HG03520 (cell line): ENCODE results near the gene CWH43.
"Not testable (repeated sequence)": the region's sequence is repeated elsewhere in the genome, so short reads cannot be mapped to it uniquely, and the experiment has no call there.

Experiments used
- ATAC-seq: cut with Tn5 transposase; IDR thresholded peaks from one replicate; pipeline ENCODE4 v1.9.1; 2021; ENCODE audit warnings: mild to moderate bottlenecking, moderate library complexity; ENCODE audit not compliant: unreplicated experiment

The CWH43 gene

DNA sequence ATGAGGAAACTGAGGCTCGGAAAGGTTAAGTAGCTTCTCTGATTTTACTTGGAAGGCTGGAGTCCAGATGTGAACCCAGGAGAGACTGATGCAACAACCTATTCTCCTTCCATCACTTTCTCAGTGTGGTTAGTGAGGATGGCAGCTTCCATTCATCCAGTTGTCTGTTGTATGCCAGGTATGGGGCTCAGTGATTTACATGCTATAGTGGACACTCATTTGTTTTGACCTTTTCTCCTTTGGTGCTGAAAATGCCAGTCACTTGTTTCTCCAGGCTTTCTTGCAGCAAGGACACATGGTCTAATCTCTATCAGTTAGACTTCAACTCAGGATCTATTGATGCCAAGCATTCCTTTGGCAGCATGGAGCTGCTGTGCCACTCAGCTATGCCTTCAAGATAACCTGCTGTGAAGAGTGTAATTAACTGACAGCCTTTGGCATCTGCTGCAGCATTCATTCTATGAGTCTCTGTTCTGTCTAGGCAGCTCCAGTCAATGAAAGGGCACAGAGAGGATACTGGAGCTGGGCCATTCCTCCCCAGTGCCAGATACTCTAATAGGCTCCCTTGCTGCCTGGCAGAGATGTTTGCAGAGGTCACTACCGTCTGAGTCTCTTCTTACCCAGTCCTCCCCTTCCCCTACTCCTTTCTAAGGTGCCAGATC lies 11.0 kb upstream of the CWH43 start:
- no peak for ATAC-seq

GRCh38 chr4:48976041-48976440 lies 10.0 kb upstream of the CWH43 start:
- ATAC-seq, result no peak

- ATAC-seq, result no peak
Measured at GRCh38 chr4:48979914-48980579, 6.0 kb upstream of the CWH43 start.

- ATAC-seq, result not testable (repeated sequence)
Measured at GRCh38 chr4:48984005-48984404, 2.1 kb upstream of the CWH43 start.

- ATAC-seq, result no peak
Measured at GRCh38 chr4:48985602-48985975, 486 bp upstream of the CWH43 start.

DNA sequence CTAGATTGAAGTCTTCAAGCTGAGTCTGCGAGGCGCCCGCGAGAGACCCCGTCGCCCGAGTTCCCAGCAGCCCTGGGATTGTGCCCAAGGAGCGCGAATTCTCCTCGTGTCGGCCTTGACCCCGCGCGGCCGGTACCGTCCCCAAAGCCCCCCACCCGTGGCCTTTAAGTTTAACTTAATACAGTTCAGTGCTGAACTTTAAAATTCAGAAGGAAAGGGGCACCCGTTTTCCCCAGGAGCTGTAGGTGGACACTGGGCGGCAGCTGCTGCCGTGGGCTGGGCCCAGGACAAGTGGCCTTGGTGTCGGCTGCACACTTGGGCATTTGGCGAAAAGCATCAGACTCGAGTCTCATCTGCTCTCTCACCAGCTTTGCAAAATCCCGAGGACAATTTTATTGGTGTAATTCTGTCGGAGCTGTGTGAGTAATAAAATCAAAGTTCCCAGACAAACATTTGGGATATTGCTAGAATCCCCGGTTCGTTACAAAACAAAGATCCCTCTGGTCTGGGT lies 634 bp downstream of the CWH43 start:
- ATAC-seq, result no peak

DNA sequence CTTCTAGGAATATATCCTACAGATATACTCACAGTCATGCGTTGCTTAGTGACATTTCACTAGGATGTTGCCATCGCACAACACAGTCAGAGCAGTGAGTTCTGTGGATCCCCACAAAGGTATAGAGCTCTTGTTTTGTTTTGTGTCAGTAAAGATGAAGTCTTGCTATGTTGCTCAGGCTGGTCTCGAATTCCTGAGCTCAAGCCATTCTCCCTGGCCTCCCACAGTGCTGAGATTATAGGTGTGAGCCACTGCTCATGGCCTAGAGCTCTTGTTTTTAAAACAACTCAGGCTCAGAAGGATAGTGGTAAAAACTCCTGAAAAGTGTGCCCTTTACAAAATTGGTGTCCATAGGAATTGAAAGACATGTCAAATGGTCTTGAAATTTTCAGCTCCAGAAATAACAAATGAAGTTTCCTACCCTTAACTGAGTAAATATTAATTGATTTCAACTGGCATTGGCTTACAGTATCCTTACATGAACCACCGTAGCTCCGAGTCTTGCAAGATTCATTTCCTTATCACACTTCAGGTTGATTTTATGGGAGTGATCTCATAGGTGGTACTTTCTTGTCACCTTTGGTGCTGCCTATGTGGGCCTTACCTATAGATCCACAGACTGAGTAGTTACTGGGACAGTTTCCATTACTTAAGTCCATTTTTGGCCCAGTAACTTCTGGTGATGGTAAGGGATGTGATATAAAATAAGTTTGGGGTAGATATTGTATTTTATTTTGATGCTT lies 3.6 kb downstream of the CWH43 start:
- ATAC-seq, result no peak

DNA sequence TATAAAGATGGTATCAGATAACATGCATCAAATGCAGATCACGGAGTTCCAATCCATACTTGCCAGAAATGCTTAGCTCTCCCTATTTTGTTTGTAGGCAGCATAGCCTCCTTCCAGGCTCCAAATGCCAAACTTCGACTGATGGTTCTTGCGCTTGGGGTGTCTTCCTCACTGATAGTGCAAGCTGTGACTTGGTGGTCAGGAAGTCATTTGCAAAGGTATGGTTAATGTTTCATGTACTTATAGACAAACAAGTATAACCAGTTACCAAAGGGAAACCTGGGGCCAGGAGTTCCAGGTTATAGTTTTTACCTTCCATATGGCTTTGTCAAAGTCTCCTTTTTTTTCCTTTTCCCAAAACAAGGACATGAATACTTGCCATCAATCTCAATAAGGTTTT lies 5.3 kb downstream of the CWH43 start:
- no peak for ATAC-seq

DNA sequence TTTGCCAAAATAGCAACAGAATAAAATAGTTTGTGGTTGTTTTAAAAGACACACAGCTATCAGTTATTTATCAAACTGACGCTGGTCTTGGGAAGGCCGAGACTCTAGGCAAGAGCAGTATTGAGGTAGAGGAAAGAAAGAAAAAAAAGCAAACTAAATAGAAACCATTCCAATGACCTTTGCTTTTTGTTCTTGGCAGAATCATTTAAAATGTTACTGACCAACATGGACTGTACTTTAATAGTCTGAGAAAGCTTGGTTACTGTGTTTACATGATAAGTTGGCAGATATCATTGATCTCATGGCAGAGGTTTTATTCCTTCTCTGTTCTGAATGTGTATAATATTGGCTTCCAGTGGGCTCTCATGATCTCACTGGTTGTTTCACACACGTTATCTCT lies 11.9 kb downstream of the CWH43 start:
- no peak for ATAC-seq

GRCh38 chr4:48998440-48998839 lies 12.4 kb downstream of the CWH43 start:
- no peak for ATAC-seq

- ATAC-seq, result no peak
Measured at GRCh38 chr4:49000806-49001205, 14.7 kb downstream of the CWH43 start.

DNA sequence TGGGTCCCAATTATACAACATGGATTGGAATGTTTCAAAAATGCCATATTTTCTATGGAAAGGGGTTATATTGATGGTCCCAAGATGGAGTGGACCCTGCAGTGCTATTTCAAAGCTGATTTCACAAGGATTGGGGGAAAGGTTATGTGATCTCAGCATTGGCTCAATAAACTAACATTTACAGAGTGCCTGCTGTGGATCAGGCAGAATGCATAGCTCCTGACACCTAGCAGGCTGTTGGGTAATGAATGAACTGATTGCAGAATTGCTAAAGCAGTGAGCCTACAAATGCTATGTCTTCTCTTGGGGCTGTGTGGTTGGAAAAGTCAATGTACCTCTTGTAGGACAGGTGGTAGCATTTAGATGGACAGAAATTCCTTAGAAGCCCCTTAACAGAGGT lies 16.9 kb downstream of the CWH43 start:
- ATAC-seq, result no peak

DNA sequence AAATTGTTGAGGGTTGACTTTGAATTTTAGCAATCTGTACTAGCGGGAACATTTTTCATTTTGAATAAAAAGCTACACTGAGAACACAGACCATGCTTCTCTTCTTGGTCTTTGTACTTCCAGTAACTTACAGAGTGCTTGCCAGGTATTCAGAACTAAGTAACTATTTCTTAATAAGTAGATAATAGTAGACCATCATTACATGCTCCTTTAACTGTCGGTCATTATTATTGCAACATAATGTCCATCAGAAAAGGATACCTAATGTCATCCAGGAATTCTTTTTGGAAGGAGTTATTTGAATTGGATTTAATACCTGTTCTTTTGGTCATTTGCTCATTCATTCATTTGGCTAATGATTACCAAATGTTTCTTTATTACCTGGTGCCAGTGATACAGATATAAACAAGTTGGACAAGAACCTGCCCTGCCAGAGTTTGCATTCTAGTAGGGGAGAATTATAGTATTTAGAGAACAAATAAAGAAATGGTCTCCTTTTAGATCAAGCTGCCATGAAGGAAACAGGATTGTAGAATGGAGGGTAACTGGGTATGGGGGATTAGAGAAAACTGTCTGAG lies 32.7 kb downstream of the CWH43 start:
- no peak for ATAC-seq

- ATAC-seq, result no peak
Measured at GRCh38 chr4:49032440-49033161, 46.5 kb downstream of the CWH43 start.

DNA sequence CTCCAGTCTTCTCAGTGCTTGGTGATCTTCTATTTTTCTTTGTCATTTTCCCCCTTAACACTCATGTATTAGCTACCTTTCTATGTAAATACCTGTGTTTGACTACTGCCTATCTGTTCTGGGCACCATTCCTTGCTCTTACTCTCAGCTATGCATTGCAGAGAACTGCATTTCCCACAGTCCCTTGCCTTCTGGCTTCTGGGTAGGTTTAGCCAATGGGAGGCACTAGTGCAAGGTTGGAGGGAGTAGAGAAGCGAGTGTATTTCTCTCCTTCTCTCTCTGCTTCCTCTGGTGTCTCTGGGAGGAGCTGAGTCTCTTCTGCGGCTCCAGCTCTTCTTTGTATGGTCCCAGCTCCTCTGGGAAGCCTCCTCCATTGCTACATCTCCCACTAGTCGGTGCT lies 50.5 kb downstream of the CWH43 start:
- no peak for ATAC-seq

GRCh38 chr4:49044270-49044669 lies 58.2 kb downstream of the CWH43 start:
- no peak for ATAC-seq

GRCh38 chr4:49058306-49058705 lies 72.2 kb downstream of the CWH43 start:
- no peak for ATAC-seq

GRCh38 chr4:49063670-49064069 lies 77.6 kb downstream of the CWH43 start:
- no peak for ATAC-seq

GRCh38 chr4:49072196-49072595 lies 86.1 kb downstream of the CWH43 start:
- ATAC-seq, result not testable (repeated sequence)

DNA sequence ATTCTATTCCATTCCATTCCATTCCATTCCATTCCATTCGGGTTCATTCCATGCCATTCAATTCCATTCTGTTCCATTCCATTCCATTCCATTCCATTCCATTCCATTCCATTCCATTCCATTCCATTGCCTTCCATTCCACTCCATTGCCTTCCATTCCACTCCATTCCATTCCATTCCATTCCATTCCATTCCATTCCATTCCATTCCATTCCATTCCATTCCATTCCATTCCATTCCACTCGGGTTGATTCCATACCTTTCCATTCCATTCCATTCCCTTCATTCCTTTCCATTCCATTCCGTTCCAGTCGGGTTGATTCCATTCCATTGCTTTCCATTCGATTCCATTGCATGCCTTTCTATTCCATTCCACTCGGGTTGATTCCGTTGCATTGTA lies 105.8 kb downstream of the CWH43 start:
- not testable (repeated sequence) for ATAC-seq

GRCh38 chr4:49092608-49093135 lies 106.6 kb downstream of the CWH43 start:
- not testable (repeated sequence) for ATAC-seq
